ENCODE data around the gene NEO1.

GRCh38 chr15:73275862-73276261, 223.6 kb downstream of the NEO1 start:
- no peak for TF ChIP-seq POLR2AphosphoS5 (IDR thresholded peaks at IDR 0.05; ENCODE audit: borderline replicate concordance, low read depth, low read length)
- TF ChIP-seq EZH2 (IDR thresholded peaks at IDR 0.05) = no peak

All from SK-N-MC (cell line).